GM21526 (cell line): ENCODE data around the gene IL6R.

Experiments
- ATAC-seq: cut with Tn5 transposase; IDR thresholded peaks from one replicate; pipeline ENCODE4 v1.9.1; 2021; ENCODE audit warnings: moderate library complexity; ENCODE audit not compliant: unreplicated experiment, low FRiP score

Gene IL6R

GRCh38 chr1:154443274-154444013 lies 38.3 kb downstream of the IL6R start:
- no peak for ATAC-seq

- no peak for ATAC-seq
These were observed 39.9 kb downstream of the IL6R start for GRCh38 chr1:154445040-154445472.

GRCh38 chr1:154446292-154446691 lies 41.1 kb downstream of the IL6R start:
- no peak for ATAC-seq

- ATAC-seq: no peak
These were observed 41.6 kb downstream of the IL6R start for GRCh38 chr1:154446789-154447188.

- no peak for ATAC-seq
These were observed 43.2 kb downstream of the IL6R start for GRCh38 chr1:154448331-154448811.

- ATAC-seq: no peak
These were observed 48.0 kb downstream of the IL6R start for GRCh38 chr1:154453161-154453560.

GRCh38 chr1:154453574-154454352 lies 48.6 kb downstream of the IL6R start:
- no peak for ATAC-seq

GRCh38 chr1:154454386-154455120 lies 49.4 kb downstream of the IL6R start:
- no peak for ATAC-seq

GRCh38 chr1:154456631-154457030 lies 51.5 kb downstream of the IL6R start:
- ATAC-seq: no peak

- ATAC-seq: no peak
These were observed 53.9 kb downstream of the IL6R start for GRCh38 chr1:154459080-154459479.

- no peak for ATAC-seq
These were observed 55.6 kb downstream of the IL6R start for GRCh38 chr1:154460695-154461260.

GRCh38 chr1:154463512-154463990 lies 58.4 kb downstream of the IL6R start:
- ATAC-seq: no peak

GRCh38 chr1:154465621-154466195 lies 60.6 kb downstream of the IL6R start:
- no peak for ATAC-seq

- no peak for ATAC-seq
These were observed 61.1 kb downstream of the IL6R start for GRCh38 chr1:154466206-154466605.

- ATAC-seq: no peak
These were observed 61.8 kb downstream of the IL6R start for GRCh38 chr1:154466921-154467417.

- no peak for ATAC-seq
These were observed 62.4 kb downstream of the IL6R start for GRCh38 chr1:154467434-154468102.

GRCh38 chr1:154468535-154469250 lies 63.5 kb downstream of the IL6R start:
- ATAC-seq: no peak

- no peak for ATAC-seq
These were observed 64.9 kb downstream of the IL6R start for GRCh38 chr1:154469844-154470560.
